Liver (tissue), 3 donors: ENCODE data around the gene MFSD6.

Experiments
- ATF3 ChIP-seq: IDR thresholded peaks from 2 replicates; pipeline ENCODE4 v1.6.1; 2016; ENCODE audit warnings: antibody characterized with exemption
- CTCF ChIP-seq: fragments of 150-350 bp; IDR thresholded peaks from 2 replicates; pipeline ENCODE4 v1.5.1; 2017; ENCODE audit warnings: improper control_type of control experiment, low read depth, low read length; ENCODE audit not compliant: missing input control
- EGR1 ChIP-seq, 2 donors: IDR thresholded peaks; 2 replicates each; pipeline ENCODE4 v1.6.1; 2016 to 2018; ENCODE audit warnings: antibody characterized with exemption in 2 of 2, low read depth in 2 of 2
- GABPA ChIP-seq, 2 donors: IDR thresholded peaks in 1 of 2; conservative IDR thresholded peaks in 1 of 2; 2 replicates each; pipeline ENCODE4 v1.6.1; 2016; ENCODE audit warnings: antibody characterized with exemption in 2 of 2, mild to moderate bottlenecking in 1 of 2, moderate library complexity in 1 of 2
- JUND ChIP-seq, 2 donors: IDR thresholded peaks; 2 replicates each; pipeline ENCODE4 v1.6.1; 2016; ENCODE audit warnings: antibody characterized with exemption in 2 of 2
- MAX ChIP-seq: IDR thresholded peaks from 2 replicates; pipeline ENCODE4 v1.6.1; 2016; ENCODE audit warnings: antibody characterized with exemption
- RAD21 ChIP-seq, 2 donors: IDR thresholded peaks; 2 replicates each; pipeline ENCODE4 v1.6.1; 2016; ENCODE audit warnings: antibody characterized with exemption in 2 of 2, mild to moderate bottlenecking in 2 of 2
- SP1 ChIP-seq: IDR thresholded peaks from 2 replicates; pipeline ENCODE4 v1.6.1; 2018; ENCODE audit warnings: antibody characterized with exemption, mild to moderate bottlenecking
- TAF1 ChIP-seq: conservative IDR thresholded peaks from 2 replicates; pipeline ENCODE4 v1.6.1; 2016; ENCODE audit warnings: antibody characterized with exemption, mild to moderate bottlenecking
- YY1 ChIP-seq: IDR thresholded peaks from 2 replicates; pipeline ENCODE4 v1.6.1; 2016; ENCODE audit warnings: antibody characterized with exemption, mild to moderate bottlenecking
- ZBTB33 ChIP-seq: IDR thresholded peaks from 2 replicates; pipeline ENCODE4 v1.6.1; 2016; ENCODE audit warnings: antibody characterized with exemption
- TF ChIP-seq, protein P1 (sequence below): IDR thresholded peaks from 2 replicates; pipeline ENCODE4 v1.6.1; 2016; ENCODE audit warnings: antibody characterized with exemption, mild to moderate bottlenecking
- donor health status: healthy.
- donor health status: healthy.

DNA sequence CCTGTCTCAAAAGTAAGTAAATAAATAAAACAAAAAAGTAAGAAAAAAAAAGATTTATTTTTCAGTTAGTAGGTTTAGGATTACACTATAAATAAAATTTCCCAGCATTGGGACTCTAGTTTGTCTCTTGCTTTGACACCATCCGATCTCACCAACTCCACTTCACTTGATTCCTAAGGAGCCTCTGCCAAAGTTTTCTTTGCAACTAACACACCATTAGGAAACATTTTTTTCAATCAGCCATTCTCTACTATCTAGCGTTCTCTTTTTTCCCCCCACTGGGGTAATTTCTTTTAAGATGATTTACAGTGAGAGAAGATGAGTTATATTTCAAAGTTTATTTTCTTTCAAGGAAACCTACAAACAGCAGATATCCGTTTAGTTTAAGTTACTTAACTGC is 136.9 kb downstream of the MFSD6 start:
- TF ChIP-seq RAD21 (IDR thresholded peaks at IDR 0.05) (no peak), CTCF (no peak), ZBTB33 (no peak), EGR1 (IDR thresholded peaks at IDR 0.05; ENCODE audit: low read depth in 2 of 2) (no peak), JUND (IDR thresholded peaks at IDR 0.05) (no peak), MAX (no peak), TAF1 (no peak), GABPA (IDR thresholded peaks at IDR 0.05 in 1 of 2, conservative IDR thresholded peaks at IDR 0.05 in 1 of 2) (no peak), YY1 (no peak), SP1 (no peak), ATF3 (no peak)
- TF ChIP-seq, protein P1, sequence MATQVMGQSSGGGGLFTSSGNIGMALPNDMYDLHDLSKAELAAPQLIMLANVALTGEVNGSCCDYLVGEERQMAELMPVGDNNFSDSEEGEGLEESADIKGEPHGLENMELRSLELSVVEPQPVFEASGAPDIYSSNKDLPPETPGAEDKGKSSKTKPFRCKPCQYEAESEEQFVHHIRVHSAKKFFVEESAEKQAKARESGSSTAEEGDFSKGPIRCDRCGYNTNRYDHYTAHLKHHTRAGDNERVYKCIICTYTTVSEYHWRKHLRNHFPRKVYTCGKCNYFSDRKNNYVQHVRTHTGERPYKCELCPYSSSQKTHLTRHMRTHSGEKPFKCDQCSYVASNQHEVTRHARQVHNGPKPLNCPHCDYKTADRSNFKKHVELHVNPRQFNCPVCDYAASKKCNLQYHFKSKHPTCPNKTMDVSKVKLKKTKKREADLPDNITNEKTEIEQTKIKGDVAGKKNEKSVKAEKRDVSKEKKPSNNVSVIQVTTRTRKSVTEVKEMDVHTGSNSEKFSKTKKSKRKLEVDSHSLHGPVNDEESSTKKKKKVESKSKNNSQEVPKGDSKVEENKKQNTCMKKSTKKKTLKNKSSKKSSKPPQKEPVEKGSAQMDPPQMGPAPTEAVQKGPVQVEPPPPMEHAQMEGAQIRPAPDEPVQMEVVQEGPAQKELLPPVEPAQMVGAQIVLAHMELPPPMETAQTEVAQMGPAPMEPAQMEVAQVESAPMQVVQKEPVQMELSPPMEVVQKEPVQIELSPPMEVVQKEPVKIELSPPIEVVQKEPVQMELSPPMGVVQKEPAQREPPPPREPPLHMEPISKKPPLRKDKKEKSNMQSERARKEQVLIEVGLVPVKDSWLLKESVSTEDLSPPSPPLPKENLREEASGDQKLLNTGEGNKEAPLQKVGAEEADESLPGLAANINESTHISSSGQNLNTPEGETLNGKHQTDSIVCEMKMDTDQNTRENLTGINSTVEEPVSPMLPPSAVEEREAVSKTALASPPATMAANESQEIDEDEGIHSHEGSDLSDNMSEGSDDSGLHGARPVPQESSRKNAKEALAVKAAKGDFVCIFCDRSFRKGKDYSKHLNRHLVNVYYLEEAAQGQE = no peak
